HG02623 (cell line): Measurements from ENCODE around the gene MICAL2.

ENCODE experiments used
- ATAC-seq: cut with Tn5 transposase; IDR thresholded peaks from one replicate; pipeline ENCODE4 v1.9.1; 2021; ENCODE audit warnings: moderate library complexity; ENCODE audit not compliant: unreplicated experiment

Gene MICAL2

GRCh38 chr11:12116425-12117032 lies 6.1 kb downstream of the MICAL2 start:
- no peak for ATAC-seq

DNA sequence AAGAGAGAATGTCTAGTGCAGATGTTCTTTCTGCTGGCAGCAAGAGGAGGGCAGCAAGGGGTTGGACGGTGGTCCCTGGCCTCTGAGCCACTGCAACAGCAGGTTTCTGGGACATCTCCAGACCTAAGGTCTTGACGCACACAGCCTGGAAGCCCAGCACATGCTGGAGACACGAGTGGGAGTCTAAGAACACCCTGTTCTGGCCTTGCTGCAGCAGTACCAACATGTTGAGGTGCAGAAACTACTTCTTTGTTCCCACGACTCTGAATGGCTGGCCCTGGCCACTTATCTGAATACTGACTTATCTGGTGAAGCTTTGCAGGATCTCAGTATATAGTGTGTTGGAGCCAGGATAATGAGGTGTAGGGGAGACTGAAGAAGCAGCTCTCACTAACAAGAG lies 6.8 kb downstream of the MICAL2 start:
- ATAC-seq, result no peak

GRCh38 chr11:12117611-12118010 lies 7.2 kb downstream of the MICAL2 start:
- no peak for ATAC-seq

GRCh38 chr11:12118949-12119348 lies 8.6 kb downstream of the MICAL2 start:
- no peak for ATAC-seq

- no peak for ATAC-seq
These were observed 9.1 kb downstream of the MICAL2 start for GRCh38 chr11:12119502-12119901.

DNA sequence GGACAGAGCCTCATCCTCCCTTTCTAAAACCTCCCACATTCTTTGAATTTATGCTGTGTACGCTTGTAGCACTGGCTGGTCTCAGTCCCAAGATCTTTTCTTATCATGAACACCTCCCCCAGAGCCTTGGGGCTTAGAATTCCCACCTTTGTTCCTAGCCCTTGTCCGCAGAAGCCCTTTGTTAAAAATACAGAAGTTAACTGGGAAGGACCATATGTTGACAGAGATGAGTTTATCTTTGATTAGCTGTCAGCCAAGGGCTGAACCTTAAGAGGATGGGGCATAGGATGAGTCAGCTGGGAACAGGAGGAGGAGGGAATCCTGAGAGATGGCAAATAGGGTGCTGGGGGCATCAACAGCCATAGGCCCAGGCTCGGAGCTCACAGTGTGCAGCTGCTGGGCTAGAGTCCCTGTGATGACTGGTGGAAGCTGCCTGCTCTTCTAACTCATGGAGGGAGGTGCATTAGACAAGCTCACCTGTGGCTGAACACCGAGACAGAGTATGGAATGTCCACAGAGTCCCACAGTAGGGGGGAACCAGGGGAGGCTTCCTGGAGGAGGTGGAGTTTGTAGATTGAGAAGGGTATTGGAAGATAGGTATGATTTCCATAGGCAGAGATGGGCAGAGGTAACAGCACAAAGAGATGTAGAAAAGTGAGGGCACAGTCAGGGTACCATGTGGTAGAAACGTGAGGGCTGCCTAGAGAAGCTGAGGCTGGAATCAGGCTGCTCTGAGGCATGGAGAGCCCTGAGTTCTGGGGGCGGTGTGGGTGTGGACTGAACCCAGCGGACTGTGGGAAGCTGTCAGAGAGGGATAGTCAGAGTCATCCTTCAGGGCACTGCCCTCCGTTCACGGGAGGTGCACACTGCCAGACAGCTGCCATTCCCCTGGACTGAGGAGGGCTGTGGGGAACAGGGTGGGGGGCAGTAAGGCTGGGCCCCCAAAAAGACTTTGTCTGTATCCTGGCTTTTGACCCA lies 9.9 kb downstream of the MICAL2 start:
- ATAC-seq, result no peak

- no peak for ATAC-seq
These were observed 10.6 kb downstream of the MICAL2 start for GRCh38 chr11:12121011-12121410.

GRCh38 chr11:12121517-12121916 lies 11.1 kb downstream of the MICAL2 start:
- ATAC-seq, result no peak

- ATAC-seq, result no peak
These were observed 11.7 kb downstream of the MICAL2 start for GRCh38 chr11:12122083-12122482.

GRCh38 chr11:12123273-12123672 lies 12.9 kb downstream of the MICAL2 start:
- ATAC-seq, result no peak

GRCh38 chr11:12123799-12124198 lies 13.4 kb downstream of the MICAL2 start:
- ATAC-seq, result no peak

DNA sequence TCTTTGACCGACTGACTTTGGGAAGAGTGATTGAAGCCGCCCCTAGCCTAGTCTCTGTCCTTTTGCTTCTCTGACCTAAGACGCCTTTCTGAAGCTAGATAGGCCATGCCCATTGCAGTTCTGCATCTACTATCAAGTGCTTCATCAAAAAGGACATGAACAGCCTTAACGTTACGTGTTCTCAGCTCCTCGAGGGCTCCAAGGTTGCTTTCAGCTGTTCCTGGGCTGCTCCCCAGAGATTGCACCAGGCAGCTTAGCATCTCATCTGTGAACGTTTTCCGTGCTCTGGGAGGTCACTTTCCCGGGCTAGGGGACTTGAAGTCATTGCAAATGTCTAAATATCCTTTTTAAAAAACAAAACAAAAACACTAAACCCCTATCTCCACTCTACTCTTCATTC lies 13.9 kb downstream of the MICAL2 start:
- ATAC-seq, result no peak

- ATAC-seq, result no peak
These were observed 15.3 kb downstream of the MICAL2 start for GRCh38 chr11:12125609-12126149.

GRCh38 chr11:12126344-12127019 lies 16.1 kb downstream of the MICAL2 start:
- no peak for ATAC-seq

- no peak for ATAC-seq
These were observed 17.0 kb downstream of the MICAL2 start for GRCh38 chr11:12127206-12127898.

- ATAC-seq, result no peak
These were observed 17.9 kb downstream of the MICAL2 start for GRCh38 chr11:12128301-12128751.

- no peak for ATAC-seq
These were observed 18.8 kb downstream of the MICAL2 start for GRCh38 chr11:12129227-12129626.

GRCh38 chr11:12130180-12130980 lies 20.0 kb downstream of the MICAL2 start:
- ATAC-seq, result no peak

- ATAC-seq, result no peak
These were observed 21.8 kb downstream of the MICAL2 start for GRCh38 chr11:12131943-12132789.
